GM19395 (cell line): ENCODE results near the gene FICD.
A peak's percentile ranks its signal among the peaks of the same experiment; 100 is the strongest.
"Not testable (repeated sequence)": the region's sequence is repeated elsewhere in the genome, so short reads cannot be mapped to it uniquely, and the experiment has no call there.

ENCODE experiments used
- ATAC-seq: cut with Tn5 transposase; IDR thresholded peaks from one replicate; pipeline ENCODE4 v1.9.1; 2021; ENCODE audit warnings: mild to moderate bottlenecking, moderate library complexity; ENCODE audit not compliant: unreplicated experiment

The FICD gene

GRCh38 chr12:108531929-108532848 is 17.1 kb downstream of the FICD start:
- ATAC-seq = no peak

- ATAC-seq = no peak
These were observed 23.1 kb downstream of the FICD start for GRCh38 chr12:108538146-108538545.

DNA sequence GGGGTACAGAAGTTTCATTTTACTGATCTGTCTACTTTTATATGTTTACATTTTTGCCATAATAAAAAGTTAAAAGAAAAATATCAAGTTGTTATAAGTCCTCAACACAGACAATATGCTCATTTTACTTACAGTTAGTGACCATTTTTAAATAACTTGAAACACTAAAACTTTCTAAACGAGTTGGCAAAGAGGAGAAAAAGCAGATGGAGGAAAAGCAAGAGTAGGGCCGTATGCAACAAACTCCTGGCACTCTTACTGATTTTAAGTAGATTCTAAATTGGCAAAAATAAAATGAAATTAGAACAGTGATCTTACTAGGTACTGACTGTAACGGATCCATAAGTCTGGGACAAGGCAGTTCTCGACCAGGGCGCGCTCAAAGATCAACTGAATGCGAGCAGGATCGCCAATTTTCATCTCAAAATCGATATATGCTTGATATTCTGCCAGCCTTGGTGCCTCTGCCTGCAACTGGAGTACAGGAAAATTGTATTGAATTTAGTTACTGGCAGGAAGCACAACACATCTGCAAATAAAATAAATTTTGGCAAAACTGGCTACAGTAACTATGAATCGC is 23.6 kb downstream of the FICD start:
- no peak for ATAC-seq

GRCh38 chr12:108542320-108542719 is 27.2 kb downstream of the FICD start:
- no peak for ATAC-seq

GRCh38 chr12:108543652-108544051 is 28.6 kb downstream of the FICD start:
- no peak for ATAC-seq

DNA sequence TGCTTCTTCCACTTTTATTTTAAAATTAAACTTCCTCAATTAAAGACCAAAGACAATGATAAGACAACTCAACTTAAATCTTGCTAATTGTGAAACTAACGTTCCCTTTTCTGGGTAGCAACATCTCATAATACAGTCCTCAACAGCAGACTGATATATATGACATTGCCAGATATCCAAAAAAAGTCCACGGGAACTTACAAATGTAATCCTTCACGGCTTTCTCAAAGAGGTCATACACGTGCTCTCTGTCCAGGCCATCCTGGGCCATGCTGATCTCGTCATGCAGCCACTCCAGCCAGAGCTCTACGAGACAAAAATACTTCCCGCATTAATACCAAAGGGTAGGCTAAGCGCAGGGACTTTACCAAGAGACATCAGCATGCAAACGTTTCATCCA is 32.6 kb downstream of the FICD start:
- no peak for ATAC-seq

DNA sequence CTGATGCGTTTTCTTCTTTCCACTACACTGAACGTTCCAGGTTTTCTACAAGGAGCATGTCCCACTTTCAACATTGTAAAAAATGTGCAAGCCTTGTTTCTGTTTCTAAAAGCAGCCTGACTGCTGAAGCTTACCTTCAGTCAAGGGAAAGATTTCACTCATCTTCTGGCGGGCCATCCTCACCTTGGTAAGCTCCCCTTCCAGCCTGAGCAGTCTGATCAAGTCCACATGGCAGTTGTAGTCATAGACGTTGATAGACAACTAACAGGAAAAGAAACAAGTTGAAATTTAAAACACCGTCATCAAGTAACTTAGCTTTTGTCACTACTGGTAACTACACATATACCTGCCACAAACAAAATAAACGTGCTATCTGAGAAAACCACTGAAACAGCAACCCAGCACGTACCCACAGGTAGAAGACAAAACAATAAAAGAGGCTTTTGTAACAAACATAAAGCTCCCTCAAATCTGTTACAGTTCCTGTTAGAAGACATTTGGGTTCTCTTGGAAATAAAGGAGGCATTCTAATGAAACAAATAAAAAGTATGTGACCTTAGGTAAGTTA is 34.0 kb downstream of the FICD start:
- ATAC-seq = no peak

- ATAC-seq = no peak
These were observed 36.5 kb downstream of the FICD start for GRCh38 chr12:108551535-108551934.

DNA sequence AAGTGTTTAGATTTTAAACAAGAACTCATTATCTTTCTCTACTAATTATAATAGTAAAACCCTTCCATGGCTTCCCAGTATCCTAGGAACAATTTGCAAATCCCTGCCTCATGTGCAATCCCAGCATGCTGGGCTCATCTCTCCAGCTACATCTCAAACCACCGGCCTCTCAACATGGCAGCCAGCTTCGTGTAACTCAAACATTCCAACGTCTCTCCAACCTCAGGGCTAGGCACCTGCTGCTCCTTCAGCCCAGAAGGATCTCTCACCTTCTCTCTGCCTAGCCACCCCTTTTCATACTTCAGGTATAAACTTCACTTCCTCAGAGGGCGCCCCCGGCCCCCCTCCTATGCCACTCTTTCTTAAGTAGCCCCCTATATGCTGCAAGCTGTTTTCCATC is 38.7 kb downstream of the FICD start:
- no peak for ATAC-seq

DNA sequence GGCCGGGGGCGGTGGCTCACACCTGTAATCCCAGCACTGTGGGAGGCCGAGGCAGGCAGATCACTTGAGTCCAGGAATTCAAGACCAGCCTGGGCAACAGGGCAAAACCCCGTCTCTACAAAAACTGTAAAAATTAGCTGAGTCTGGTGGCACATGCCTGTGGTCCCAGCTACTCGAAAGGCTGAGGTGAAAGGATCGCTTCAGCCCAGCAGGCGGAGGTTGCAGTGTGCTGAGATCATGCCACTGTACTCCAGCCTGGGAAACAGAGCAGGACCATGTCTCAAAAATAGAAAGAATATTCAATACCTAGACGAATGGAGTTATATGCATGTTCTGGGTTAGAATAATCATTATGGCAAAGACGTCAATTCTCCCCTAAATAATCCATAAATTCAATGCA is 40.3 kb downstream of the FICD start:
- ATAC-seq = not testable (repeated sequence)

DNA sequence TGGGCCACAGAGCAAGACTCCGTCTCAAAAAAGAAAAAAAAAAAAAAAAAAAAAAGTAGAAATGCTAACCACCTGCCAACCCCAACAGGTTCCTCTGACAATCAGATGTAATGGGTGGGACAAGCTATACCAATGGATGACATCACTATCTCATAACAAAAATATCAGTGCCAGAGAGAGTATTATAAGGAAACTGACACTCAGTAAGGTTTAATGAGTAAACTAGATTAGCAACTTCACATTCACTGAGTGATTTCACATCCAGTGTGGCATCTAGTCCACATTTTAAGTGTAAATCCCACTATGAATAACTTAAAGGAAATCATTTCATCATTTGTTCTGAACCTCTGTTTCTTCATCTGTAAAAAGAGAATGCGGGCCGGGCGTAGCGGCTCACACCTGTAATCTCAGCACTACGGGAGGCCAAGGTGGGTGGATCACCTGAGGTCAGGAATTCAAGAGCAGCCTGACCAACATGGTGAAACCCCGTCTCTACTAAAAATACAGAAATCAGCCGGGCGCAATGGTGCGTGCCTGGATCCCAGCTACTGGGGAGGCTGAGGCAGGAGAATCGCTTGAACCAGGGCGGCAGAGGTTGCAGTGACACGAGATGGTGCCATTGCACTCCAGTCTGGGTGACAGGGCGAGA is 44.1 kb downstream of the FICD start:
- no peak for ATAC-seq

DNA sequence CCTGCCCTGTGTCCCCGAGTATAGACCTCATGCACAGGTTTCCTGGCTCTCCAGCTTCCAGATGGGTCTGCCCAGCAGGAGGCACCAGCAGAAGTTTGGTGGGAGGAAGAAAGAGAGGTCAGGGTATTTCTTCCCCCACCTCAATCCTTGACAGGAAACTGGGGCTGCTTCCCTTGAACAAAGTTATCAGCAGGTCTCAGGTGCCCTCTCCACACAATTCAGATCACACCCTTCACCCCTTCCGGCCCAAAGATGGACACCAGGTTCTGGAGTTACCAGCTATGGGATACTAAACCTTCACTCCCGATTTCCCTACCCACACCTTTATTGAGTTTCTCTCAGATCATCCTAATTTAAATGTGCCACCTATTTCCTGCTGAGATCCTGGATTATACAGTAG is 44.7 kb downstream of the FICD start:
- no peak for ATAC-seq

DNA sequence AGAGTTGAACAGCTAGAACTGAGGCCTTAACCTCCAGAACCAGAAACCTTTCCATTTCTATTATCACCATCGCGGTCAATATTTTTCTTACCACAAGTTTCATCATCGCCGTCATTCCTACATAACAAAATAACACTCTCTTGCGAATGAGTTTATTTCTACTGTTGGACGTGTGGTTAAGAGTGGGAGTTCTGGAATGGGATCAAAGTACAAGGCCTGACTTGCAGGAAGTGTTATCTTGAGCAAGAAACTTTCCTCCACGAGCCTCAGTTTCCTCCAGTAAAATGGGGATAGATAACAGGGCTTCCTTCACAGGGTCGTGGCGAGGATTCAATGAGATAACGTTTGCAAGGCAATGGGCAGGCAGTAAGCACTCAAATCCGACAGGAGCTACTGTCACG is 45.2 kb downstream of the FICD start:
- no peak for ATAC-seq

- peak; percentile 48 for ATAC-seq
These were observed 46.0 kb downstream of the FICD start, which contains the start of gene SART3 for GRCh38 chr12:108560752-108561719. Gene SART3, minus strand, starts transcription at chr12:108561173. Its CDS starts 19 bp downstream, at chr12:108561154.

GRCh38 chr12:108561852-108562347 is 46.8 kb downstream of the FICD start:
- ATAC-seq = no peak

- peak; percentile 63 for ATAC-seq
These were observed 47.5 kb downstream of the FICD start, which contains the start of gene ISCU for GRCh38 chr12:108562348-108563135. Gene ISCU, plus strand, starts transcription at chr12:108562596. Its CDS starts 27 bp downstream, at chr12:108562623.

DNA sequence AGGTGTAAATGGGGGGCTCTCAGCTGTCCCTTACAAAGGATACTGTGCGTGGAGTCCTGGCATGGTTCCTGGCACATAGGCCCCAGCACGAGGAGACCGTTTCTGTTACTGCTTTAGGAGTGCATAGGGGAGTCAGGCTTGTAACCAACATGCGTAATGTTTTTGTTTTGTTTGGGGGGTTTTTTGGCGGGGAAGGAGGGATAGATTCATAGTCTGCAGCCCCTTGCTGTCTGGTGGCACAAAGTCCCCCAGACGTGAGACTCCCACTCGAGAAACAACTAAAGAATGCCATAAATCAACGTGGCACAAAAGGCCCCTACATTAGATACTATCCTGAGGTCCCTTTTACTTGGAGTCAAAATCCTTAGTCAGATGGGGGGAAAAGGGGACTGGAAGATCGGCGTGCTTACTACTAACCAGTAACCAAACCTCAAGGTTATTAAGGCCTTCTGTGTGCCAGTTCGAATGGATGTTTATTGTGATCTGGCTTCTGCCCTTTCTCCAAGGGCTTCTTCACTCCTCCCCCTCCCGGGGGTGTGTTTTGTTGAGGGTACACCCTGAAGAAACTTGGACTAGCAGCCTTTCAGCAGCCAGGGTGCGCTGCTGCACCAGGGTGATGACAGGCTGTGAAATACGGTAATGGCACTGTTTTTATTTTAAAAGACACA is 48.2 kb downstream of the FICD start:
- peak; percentile 37 for ATAC-seq

- ATAC-seq = no peak
These were observed 48.7 kb downstream of the FICD start for GRCh38 chr12:108563804-108564151.

DNA sequence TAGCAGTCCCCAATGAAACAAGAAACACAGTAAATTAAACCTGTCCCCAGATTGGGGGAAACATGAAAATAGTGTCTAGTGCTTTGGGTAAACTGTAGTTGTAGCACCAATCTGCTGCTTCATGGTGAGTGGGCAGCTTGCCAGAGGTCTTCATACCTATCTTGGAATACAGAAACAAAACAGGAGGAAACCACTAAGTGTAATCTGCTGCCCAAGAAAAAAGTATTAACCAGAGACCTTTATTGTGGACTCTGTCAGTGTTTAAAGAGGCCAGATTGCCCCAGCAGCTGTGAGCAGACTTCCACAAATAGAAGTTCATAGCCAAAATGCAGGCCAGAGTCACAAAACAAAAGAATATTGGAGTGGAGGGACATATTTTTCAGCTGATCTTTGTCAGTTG is 49.6 kb downstream of the FICD start:
- ATAC-seq = no peak
